GF-D8 (cell line): Measurements from ENCODE around the gene CEP63.

Experiments
- DNase-seq: peaks from one replicate; lab custom pipeline; 2025; lab: John Stamatoyannopoulos, UW

Gene CEP63

GRCh38 chr3:134608771-134609435, 123.0 kb downstream of the CEP63 start:
- no peak for DNase-seq

- no peak for DNase-seq
These were observed 124.1 kb downstream of the CEP63 start for GRCh38 chr3:134609821-134610431.

DNA sequence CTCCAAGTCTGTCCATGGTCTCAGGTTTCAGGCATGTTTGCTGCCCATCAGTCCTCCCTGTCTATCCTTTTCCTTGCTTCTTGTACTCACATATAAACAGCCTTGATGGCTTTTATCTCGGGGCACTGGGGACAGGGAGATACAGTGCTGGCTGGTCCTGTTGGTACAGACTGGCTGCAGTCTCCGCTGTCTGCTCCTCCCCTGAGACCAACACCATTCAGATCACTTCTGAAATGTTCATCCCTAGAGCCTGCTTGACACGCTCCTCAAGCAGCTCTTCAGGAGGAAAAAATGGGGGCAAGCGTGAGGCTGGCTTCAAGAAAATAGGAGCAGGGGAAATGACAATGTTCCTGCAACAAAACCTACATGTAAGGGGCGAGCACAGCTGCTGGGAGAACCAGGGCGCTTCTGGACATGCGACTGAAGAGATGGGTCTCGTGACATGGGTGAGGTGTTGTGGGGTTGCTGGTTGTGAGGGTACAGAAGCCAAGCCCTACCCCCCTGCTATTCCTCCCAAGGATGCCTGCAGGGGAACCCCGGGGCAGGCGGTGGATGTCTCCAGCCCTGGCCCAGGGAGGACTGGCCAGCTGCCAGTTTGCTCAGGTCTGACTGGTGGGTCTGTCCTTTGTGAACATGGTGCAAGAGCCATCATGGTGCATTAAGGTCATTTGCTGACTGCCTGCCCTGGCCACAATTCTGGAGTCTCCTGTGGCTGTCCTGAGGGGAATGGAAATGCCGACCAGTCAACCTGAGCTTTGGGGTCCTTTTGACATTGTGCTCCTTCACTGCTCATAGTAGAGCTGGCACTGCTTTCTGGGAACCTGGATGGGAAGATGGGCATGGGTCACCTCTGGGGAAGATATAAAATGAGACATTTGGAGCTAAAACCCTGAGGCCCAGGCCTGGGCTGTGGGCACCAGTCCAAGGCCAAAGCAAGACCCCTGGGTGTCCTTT, 124.9 kb downstream of the CEP63 start:
- no peak for DNase-seq

GRCh38 chr3:134611516-134611915, 125.7 kb downstream of the CEP63 start:
- DNase-seq: no peak

DNA sequence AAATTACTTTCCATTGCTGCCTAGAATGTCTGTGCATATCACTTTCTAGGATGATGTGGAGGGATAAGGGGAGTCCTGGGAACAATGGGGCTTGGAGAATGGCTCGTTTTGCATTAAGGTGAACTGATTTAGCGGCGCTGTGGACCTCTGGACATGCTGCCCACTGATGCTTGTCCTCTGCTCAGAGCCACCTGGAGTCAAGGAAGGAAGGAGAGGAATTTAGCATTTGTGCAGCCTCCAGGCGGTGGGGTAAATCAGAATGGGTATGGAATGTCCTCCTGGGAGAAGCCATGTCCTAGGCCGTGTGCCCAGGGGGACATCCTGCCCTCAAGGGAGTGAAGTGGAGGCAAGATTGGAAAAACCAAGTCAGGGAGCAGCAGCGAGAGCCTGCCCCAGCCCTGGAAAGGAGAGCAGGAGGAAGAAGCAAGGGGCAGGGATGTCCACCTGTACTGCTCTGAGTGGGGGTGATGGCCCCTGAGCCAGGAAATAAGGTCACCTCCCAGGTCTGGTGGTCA, 127.2 kb downstream of the CEP63 start:
- DNase-seq: no peak

GRCh38 chr3:134614955-134615354, 129.1 kb downstream of the CEP63 start:
- DNase-seq: no peak

DNA sequence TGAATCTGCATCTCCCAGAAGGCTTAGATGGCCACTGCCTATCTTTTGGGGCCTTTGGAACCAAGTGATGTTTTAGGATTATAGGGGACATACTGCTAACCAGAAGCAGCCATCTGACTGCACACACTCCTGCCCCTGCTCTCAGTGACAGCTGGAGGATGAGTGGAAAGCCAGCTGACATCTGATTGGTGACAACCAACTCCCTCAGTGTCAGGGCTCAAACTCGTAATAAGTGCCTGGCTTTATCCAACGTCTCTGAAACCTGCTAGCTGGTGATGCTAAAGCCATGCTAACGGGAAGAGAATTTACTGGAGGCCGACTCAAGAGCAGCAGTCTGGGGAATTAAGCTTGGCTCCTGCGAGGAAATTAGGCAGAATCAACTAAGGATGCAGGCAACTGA, 129.9 kb downstream of the CEP63 start:
- no peak for DNase-seq

DNA sequence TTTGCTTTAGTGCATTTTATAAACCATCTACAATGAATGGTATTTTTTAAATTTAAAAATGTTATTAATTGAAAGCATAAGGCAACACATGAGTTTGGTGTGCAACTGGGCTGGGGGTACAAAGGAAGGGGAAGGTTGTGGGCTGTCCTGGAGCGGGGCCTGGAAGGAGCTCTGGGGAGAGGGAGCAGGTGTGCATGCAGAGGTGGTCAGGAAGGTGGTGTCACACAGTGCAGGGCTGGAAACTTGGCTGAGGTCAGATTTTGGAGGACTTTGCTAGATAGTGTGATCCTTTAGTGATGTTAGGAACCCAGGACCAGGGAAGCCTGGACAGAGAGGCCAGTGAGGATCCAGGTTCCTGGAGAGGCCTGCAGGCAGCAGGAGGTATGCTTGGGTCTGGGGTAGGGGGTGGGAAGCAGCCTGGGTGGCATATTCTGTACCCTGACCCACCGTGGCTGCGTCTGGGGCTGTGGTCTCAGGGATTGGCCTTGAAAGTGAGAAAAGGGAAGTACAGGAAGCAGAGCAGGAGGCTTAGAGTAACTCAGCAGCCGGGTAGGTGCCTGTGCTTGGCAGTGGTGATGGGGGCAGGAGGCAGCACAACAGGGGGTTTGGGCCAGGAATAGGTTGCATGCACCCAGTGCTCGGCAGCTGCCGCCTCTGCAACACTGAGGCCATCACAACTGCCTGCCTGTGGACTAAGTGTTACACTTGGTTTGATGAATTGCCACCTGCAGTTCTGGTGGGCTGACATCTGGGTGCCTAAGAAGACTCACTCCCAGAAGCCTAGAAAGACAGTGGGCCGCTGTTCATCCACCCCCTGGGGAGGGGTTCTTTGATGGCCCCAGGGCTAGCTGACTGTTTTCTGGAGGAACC, 132.0 kb downstream of the CEP63 start:
- no peak for DNase-seq

GRCh38 chr3:134618478-134619300, 132.8 kb downstream of the CEP63 start:
- DNase-seq: no peak

DNA sequence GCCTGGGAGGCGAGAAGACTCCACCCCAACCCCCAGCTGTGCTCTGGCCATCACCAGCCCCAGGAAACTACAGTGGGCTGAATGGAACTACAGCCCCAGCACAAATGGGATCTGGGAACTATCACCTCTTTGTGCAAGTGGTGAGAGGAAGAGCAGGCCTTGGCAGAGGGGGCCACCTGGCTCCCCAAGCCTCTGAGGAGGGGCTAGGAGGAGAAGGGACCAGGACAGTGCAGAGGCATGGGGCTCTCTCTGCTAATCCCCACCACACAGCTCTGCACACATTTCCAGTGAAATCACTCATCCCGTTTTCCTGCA, 133.4 kb downstream of the CEP63 start:
- no peak for DNase-seq

DNA sequence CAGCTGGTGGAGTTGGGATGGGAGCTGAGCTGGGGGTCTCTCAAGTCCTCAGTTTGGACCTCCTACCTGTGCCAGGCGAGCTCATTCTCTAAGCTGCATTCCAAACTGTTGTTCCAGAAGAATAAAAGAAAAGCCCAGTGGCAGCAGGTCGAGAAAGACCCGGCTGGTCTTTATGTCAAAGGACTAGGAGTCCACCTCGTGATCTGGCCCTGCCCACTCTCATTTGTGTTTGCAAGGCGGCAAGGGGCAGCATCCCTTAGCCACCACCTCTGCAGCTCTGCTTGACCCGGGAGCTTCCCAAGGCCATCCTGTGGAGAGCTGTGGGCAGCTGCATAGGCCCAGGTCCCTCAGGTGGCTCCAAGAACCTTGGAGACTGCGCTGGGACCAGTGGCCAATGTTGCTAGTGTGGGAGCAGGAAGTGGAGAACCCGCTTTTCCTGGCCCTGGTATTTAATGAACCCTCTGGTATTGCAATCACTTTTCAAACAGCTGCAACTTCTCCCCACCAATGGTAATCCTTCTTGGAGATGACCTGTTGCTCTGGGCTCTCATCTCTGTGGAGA, 134.1 kb downstream of the CEP63 start:
- DNase-seq: no peak

- DNase-seq: no peak
These were observed 134.7 kb downstream of the CEP63 start for GRCh38 chr3:134620476-134621115.

DNA sequence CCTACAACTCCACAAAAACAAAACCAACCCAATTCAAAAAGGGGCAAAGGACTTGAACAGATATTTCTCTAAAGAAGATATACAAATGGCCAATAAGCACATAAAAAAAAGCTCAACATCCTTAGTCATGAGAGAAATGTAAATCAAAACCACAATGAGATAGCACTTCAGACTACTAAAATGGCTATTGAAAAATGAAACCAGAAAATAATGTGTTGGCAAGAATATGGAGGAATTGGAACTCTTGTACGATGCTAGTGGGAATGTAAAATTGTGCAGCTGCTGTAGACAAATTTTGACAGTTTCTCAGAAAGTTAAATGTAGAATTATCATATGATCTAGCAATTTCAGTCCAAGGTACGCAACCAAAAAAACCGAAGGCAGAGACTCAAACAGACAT, 136.0 kb downstream of the CEP63 start:
- DNase-seq: no peak

- no peak for DNase-seq
These were observed 137.0 kb downstream of the CEP63 start for GRCh38 chr3:134622806-134623365.

GRCh38 chr3:134623615-134624245, 137.9 kb downstream of the CEP63 start:
- DNase-seq: no peak
